Activated CD8-positive, alpha-beta T cell treated with anti-CD3 and anti-CD28 coated beads for 36 hours (primary cell): Measurements from ENCODE around the gene OCIAD2. TPM values are rescaled to one million over a fixed set of nuclear protein-coding genes. Genes with fewer than 3 reads are reported as not detected.

ENCODE experiments used
- ATAC-seq: fragments of 200-7000 bp; cut with Tn5 transposase; one replicate; pipeline ENCODE4 v1.10.0; 2021; ENCODE audit warnings: mild to moderate bottlenecking, moderate library complexity
- CTCF ChIA-PET: fragments of 350-600 bp; sonication (Branson Sonifier 250); formaldehyde crosslinking; loops from one replicate; lab custom pipeline; 2021; ENCODE audit warnings: antibody characterized with exemption; lab: Charles Lee
- POLR2A ChIA-PET: fragments of 350-600 bp; sonication (Branson Sonifier 250); formaldehyde crosslinking; loops from one replicate; lab custom pipeline; 2021; ENCODE audit warnings: antibody characterized with exemption; lab: Charles Lee
- DNase-seq: peaks from one replicate; pipeline ENCODE4 v3.0.0-alpha.2; 2020
- H3K27ac Mint-ChIP-seq: one replicate; pipeline ENCODE4 v1.8.0; 2021; ENCODE audit warnings: mild to moderate bottlenecking, mixed read lengths
- H3K27me3 Mint-ChIP-seq: one replicate; pipeline ENCODE4 v1.8.0; 2021; ENCODE audit warnings: mixed read lengths
- H3K36me3 Mint-ChIP-seq: one replicate; pipeline ENCODE4 v1.8.0; 2021; ENCODE audit warnings: low read depth, mixed read lengths
- H3K4me1 Mint-ChIP-seq: one replicate; pipeline ENCODE4 v1.8.0; 2021; ENCODE audit warnings: low read depth, mixed read lengths
- H3K4me3 Mint-ChIP-seq: one replicate; pipeline ENCODE4 v1.8.0; 2021; ENCODE audit warnings: mild to moderate bottlenecking, moderate library complexity, mixed read lengths
- H3K9me3 Mint-ChIP-seq: one replicate; pipeline ENCODE4 v1.8.0; 2021; ENCODE audit warnings: mixed read lengths
- CTCF ChIP-seq: fragments of 200-600 bp; IDR thresholded peaks from one replicate; pipeline ENCODE4 v1.8.0; 2022; ENCODE audit warnings: antibody characterized with exemption, mild to moderate bottlenecking
- intact Hi-C: fragments of 100-400 bp; cut with micrococcal nuclease; formaldehyde crosslinking; loops from one replicate; pipeline ENCODE4 v1.10.0; 2022
- total RNA-seq, 2 experiments: library from RNA; stranded (reverse); gene quantifications; one replicate each; pipeline ENCODE4 v1.2.3, GENCODE V29; 2021

Gene OCIAD2
- total RNA-seq, 2 experiments from 2014 or later = 65.1 to 82.7 TPM

GRCh38 chr4:48939785-48940184 lies 33.2 kb upstream of the OCIAD2 start:
- H3K27ac Mint-ChIP-seq = no peak overlapping the region
- peaks cover 4% of the 10 kb centered on the region for H3K9me3 Mint-ChIP-seq
- H3K4me3 Mint-ChIP-seq = no peak overlapping the region
- H3K27me3 Mint-ChIP-seq = no peaks in the 10 kb centered on the region
- no peaks in the 10 kb centered on the region for H3K36me3 Mint-ChIP-seq
- TF ChIP-seq CTCF = no peak
- intact Hi-C loops = no loop called here
- ATAC-seq = no peak
- no peak for DNase-seq
- POLR2A ChIA-PET = no interaction called here
- peaks cover 5% of the 10 kb centered on the region for H3K4me1 Mint-ChIP-seq
- CTCF ChIA-PET = no interaction called here

- no peak for ATAC-seq
- H3K27ac Mint-ChIP-seq = no peak overlapping the region
Measured at GRCh38 chr4:48938831-48939230, 32.3 kb upstream of the OCIAD2 start.

GRCh38 chr4:48937033-48937432 lies 30.5 kb upstream of the OCIAD2 start:
- TF ChIP-seq CTCF = no peak
- Mint-ChIP-seq H3K36me3 (no peaks in the 10 kb centered on the region), H3K27ac (no peak overlapping the region), H3K4me1 (no peaks in the 10 kb centered on the region), H3K4me3 (no peak overlapping the region), H3K9me3 (peaks cover 4% of the 10 kb centered on the region), H3K27me3 (no peaks in the 10 kb centered on the region)
- POLR2A ChIA-PET = no interaction called here
- CTCF ChIA-PET = no interaction called here
- ATAC-seq (no peak), DNase-seq (no peak)
- intact Hi-C loops = no loop called here

More at GRCh38 chr4:48938831-48939230, 32.3 kb upstream of the OCIAD2 start:
- Mint-ChIP-seq H3K27me3 (no peaks in the 10 kb centered on the region), H3K36me3 (no peaks in the 10 kb centered on the region), H3K4me3 (no peak overlapping the region), H3K4me1 (no peaks in the 10 kb centered on the region), H3K9me3 (peaks cover 4% of the 10 kb centered on the region)
- intact Hi-C loops = no loop called here
- ChIA-PET POLR2A (no interaction called here), CTCF (no interaction called here)
- no peak for DNase-seq
- TF ChIP-seq CTCF = no peak

GRCh38 chr4:48931459-48931858 lies 24.9 kb upstream of the OCIAD2 start:
- CTCF ChIA-PET = interaction anchor here (2.3 kb wide), 1 partner anchor 13 kb away, joined by 12 read pairs; no protein-coding TSS in a partner anchor
- Mint-ChIP-seq H3K27me3 (no peaks in the 10 kb centered on the region), H3K27ac (no peak overlapping the region), H3K4me3 (no peak overlapping the region), H3K36me3 (no peaks in the 10 kb centered on the region), H3K4me1 (no peaks in the 10 kb centered on the region), H3K9me3 (no peaks in the 10 kb centered on the region)
- TF ChIP-seq CTCF = no peak
- DNase-seq = no peak
- no peak for ATAC-seq
- intact Hi-C loops = no loop called here
- POLR2A ChIA-PET = no interaction called here

- ATAC-seq (no peak), DNase-seq (no peak)
- H3K4me1 Mint-ChIP-seq = no peaks in the 10 kb centered on the region
- no peak overlapping the region for H3K4me3 Mint-ChIP-seq
- TF ChIP-seq CTCF = no peak
- no peaks in the 10 kb centered on the region for H3K36me3 Mint-ChIP-seq
- POLR2A ChIA-PET = no interaction called here
- CTCF ChIA-PET = interaction anchor here (2.3 kb wide), 1 partner anchor 14 kb away, joined by 12 read pairs; no protein-coding TSS in a partner anchor
- H3K27ac Mint-ChIP-seq = no peak overlapping the region
- no peaks in the 10 kb centered on the region for H3K9me3 Mint-ChIP-seq
- intact Hi-C loops = no loop called here
- H3K27me3 Mint-ChIP-seq = no peaks in the 10 kb centered on the region
Measured at GRCh38 chr4:48930654-48931053, 24.1 kb upstream of the OCIAD2 start.
